ENCODE results near the gene NCF4.

Gene NCF4

DNA sequence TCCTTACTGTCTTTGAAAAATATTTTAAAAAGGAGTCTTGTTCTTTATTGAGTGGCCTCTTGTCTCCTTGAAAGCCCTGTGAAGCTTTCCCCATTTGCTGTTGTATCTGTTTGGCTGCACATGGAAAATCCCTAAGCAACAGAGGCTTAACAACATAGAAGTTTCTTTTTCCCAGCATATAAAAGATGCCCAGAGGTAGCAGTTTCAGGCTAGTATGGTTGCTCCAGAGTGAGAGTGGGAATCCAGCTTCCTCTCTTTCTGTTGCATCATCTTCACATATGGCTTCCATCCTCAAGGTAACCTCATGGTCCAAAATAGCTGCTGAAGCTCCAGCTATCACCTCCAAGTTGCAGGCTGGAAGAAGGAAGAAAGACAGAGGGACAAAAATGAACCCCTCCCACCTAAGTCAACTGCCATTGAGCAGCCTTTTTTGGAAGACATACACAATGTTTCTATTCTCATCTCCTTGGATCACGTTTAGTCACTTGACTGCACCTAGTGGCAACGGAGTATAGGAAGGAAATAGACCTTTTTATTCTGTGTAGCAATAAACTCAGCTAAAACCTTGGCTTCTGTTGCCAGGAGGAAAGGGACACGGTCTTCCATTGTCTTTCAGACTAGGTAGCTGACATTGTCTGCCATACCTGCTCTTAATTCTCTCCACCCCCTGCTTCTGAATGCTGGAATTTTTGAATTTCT lies 57.9 kb downstream of the NCF4 start:
- no peak for DNase-seq (ENCODE audit: low read depth in 3 of 3, low spot score in 1 of 3)

GRCh38 chr22:36921309-36922104 lies 60.7 kb downstream of the NCF4 start:
- DNase-seq (ENCODE audit: low read depth in 3 of 3, low spot score in 1 of 3), result no peak

- no peak for DNase-seq (ENCODE audit: low read depth in 3 of 3, low spot score in 1 of 3)
Measured at GRCh38 chr22:36922105-36922608, 61.4 kb downstream of the NCF4 start.

DNA sequence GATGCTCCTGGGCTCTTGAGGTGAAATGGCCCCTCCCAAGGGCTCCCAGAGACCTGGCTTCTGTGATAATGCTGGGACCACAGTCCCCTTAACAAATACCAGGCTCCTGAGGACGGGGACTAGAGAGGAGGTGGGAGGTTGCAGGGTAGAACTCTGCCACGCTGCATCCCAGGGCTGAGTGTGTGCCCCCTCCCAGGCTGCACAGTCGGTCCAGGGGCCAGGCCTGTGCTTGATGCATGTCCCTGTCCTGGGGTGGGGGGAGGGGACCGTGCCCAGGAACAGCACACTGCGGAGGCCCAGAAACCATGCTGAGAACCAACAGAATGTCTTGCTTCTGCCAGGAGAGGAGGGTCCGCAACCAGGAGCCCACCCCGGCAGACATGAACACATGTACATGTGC lies 61.9 kb downstream of the NCF4 start:
- DNase-seq (ENCODE audit: low read depth in 3 of 3, low spot score in 1 of 3), result no peak

GRCh38 chr22:36923131-36923788 lies 62.5 kb downstream of the NCF4 start:
- no peak for DNase-seq (ENCODE audit: low read depth in 3 of 3, low spot score in 1 of 3)

DNA sequence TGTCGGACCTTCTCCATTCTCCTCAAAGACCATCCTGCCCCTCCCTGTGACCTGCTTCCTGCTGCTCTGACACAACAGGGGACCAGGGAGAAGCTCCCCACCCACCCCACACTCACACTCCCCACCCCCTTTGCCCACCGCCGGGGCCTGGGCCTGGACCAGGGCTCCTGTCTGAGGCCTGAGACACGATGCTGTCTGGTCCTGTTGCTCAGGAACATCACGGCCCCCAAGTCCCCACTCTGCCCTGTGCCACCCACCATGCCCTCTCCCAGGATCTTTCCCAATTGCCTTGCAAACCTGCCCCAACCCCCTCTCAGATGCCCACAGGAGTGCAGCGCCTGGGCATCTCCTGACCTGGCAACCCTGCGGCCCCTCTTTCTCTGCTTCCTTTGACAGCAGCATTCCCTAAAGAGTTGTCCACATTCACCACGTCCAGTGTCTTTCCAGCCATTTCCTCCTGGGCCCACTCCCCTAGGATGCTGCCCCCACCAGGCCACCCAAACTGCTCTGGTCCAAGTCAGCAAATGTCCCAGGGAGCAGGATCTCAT lies 63.4 kb downstream of the NCF4 start:
- no peak for DNase-seq (ENCODE audit: low read depth in 3 of 3, low spot score in 1 of 3)

DNA sequence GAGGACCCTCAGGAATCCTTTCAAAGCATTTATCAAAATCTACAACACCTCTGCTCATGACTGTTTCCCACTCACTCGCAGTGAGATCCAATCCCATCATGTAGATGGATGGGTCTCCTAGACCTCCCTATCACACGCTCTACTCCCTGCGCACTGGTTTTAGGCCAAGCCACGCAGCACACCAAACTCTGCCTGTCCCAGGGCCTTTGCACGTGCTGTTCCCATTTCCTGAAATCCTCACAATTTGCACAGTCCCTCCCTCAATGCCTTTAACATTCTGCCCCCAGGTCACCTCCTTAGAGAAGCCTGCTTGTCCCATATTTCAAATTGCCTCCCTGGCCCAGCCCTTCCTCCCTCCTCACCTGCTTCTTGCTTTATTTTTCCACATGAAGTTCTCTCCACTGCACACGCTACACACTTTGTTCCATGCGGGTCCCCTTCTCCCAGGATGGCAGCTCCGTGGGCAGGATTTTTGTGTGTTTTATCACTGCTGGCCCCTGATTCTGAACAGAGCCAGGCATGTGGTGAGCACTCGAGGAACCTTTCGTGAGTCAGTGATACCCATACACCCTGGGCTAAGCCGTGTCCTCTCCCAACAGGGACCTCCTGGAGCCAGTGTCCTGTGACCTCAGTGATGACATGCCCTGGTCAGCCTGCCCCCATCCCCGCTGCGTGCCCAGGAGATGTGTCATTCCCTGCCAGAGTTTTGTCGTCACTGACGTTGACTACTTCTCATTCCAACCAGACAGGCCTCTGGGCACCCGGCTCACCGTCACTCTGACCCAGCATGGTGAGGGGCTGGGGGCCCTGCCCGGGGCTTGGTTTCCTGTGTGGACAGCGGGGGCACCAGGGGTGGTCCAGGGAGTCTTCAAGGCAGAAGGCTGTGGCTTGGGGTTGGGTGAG lies 64.8 kb downstream of the NCF4 start:
- no peak for DNase-seq (ENCODE audit: low read depth in 3 of 3, low spot score in 1 of 3)

- no peak for DNase-seq (ENCODE audit: low read depth in 3 of 3, low spot score in 1 of 3)
Measured at GRCh38 chr22:36926309-36926708, 65.5 kb downstream of the NCF4 start.

DNA sequence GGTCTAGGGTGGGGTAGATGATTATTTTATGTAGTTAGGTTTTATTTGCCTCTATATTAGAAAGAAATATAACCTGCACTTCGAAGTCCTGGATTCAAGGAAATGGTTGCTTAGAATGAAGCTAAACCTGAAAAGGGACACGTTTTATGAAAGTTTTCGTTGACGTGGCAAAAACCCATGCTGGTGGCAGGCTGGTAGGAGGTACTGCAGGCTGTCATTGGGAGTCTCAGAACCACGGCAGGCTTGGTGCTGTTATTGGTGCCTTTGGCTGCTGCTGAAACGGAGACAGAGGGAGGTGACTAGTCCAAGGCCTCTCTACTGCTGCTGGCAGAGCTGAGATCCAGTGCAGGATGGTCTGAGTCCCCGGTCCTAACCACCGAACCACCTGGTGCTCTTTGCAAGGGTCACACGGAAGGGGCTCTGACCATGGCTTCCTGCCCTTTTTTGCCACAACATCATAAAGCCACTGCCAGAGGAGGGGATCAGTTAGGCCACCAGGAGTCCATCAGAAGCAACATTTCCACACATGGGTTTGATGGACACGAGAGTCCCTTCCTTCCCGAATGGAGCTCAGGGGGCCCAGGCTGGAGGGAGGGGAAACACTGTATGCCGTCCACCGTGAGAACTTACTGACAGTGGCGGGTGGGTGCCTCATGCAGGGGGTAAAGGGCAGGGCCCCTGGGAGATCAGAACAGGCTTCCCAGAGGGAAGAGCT lies 66.1 kb downstream of the NCF4 start:
- DNase-seq (ENCODE audit: low read depth in 3 of 3, low spot score in 1 of 3), result no peak

All from stimulated activated CD4-positive, alpha-beta T cell treated with anti-CD3 and anti-CD28 coated beads, TNF-alpha, amount 100 ng/mL, for 1 hour (primary cell).